GM19240 (cell line): Measurements from ENCODE around the gene ENDOV.

Experiments
- DNase-seq: peaks from one replicate; pipeline ENCODE4 v3.0.0; 2011; ENCODE audit warnings: low spot score; ENCODE audit not compliant: insufficient read length

ENDOV gene

GRCh38 chr17:80430446-80431245 lies 15.7 kb downstream of the ENDOV start:
- no peak for DNase-seq

DNA sequence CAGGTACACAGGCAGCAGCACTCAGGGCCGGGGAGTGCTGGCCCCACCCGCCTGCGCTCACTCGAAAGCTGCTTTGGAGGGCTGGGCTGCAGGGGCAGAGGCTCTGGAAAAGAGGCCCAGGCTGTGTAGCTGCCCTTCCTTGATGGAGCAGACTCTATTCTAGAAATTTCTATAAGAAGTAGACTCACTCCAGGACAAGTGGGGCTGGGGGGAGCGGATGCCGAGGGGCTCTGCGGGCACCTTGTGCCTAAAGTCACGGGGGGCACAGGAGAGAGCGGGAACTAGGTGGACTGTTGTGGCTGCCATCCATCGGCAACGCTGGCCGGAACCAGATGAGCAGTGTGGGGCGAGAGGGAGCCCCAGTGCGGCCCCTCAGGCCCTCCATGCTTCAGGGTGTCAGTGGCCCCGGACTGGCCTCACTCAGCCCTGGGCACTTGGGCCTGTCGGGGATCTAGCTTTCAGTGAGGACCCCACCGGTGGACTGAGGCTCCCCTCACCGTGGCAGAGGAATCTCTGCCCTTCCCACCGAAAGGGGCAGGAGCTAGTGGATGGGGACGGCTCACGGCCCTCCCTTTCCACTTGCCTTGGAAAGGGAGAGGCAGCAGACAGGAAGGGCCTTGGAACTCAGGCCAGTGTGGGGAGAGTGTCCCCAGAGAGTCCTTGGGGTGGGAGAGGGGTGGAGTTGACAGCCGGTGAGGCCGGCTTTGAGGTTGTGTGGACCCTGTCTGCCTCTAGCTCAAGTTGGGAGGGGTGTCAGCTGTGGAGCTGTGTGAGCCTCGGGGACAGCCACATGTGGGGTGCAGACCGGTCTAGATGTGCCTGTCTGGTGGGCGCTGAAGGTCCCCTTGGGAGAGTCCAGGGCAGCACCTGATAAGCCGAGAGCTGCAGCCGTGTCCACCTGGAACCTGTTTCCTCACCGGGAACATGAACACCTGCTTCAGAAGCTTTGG lies 16.6 kb downstream of the ENDOV start:
- DNase-seq: no peak

GRCh38 chr17:80432350-80432955 lies 17.5 kb downstream of the ENDOV start:
- DNase-seq: no peak

DNA sequence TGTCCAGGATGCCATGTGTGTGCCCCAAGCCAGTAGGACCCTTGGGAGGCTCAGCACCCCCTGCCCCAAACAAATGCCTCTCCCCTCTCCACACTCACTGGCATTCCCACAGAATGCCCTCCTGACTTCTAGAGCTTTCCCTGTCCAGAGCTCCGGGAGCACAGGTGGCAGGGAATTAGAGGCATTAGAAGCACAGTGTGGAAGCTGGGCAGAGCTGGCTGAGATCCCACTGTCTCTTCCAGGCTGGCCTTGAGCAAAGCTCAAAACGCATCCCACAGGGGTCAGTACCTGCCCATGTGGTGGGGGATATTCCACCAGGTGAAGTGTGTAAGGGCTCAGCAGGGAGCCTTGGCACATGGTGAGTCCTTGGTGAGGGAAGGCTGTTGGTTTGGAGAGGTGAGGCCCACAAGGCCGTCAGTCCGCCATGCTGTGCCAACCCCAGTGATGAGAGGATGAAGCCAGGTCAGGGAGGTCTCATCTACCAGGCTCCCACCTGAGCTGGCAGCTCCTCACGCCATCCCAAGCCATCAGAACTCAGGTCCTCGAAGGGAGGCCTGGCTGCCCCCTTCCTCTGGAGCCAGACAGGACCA lies 18.1 kb downstream of the ENDOV start:
- DNase-seq: no peak

GRCh38 chr17:80433916-80434666 lies 19.1 kb downstream of the ENDOV start:
- no peak for DNase-seq

- DNase-seq: no peak
Observed at GRCh38 chr17:80437532-80437931, 22.6 kb downstream of the ENDOV start.

- DNase-seq: no peak
Observed at GRCh38 chr17:80438806-80439205, 23.8 kb downstream of the ENDOV start.

DNA sequence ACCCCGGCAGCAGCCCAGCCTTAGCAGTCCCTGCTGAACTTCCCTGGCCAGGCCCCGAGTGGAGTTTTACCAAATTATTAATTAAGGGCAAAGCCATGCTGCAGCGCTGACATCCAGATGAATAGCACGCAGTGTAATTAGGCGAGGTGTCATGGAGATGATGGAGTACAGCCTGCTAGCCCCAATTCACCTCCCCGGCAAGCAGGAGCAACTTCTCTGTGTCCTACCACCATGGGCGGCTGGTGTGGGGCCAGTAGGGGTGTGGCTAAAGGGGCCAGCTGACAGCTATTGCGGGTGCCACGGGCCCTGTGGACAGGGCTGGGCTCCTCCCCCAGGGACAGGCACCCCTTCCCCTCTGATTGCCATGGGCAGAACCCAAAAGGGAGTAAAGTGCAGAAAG lies 24.5 kb downstream of the ENDOV start:
- DNase-seq: no peak

- peak; percentile 57 for DNase-seq
Observed at GRCh38 chr17:80441133-80441578, 26.2 kb downstream of the ENDOV start.

DNA sequence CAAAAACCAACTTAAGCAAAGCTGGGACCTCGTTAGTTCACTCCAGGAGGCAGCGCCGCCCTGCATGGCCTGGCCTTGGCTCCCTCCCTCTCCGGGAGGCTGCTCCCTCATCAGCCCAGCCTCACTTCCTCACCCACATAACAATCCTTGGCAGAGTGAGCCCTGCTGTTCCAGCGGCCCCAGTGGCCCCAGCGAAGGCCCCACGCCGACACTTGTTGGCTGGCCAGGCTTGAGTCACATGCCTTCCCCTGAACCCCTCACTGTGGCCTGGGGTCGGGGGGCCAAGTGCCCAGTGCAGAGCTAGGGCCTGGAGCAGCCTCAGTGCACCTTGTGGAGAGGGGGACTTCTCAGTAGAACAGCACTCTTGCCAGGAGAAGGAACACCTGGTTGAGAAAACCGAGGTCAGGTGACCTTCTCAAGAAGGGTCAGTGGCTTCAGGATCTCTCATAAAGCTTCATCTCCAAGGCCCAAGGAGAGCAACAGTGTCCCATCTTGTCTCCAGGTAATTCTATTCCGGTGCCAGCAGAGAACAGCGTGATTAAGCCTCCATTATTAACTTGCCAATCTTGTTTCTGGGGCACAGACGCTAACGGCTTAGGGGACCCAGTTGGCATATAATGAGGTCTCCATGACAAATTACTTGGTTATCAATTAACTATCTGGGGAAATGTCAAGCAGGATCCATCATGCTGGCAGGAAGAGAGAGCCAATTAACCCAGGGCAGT lies 26.8 kb downstream of the ENDOV start:
- no peak for DNase-seq

DNA sequence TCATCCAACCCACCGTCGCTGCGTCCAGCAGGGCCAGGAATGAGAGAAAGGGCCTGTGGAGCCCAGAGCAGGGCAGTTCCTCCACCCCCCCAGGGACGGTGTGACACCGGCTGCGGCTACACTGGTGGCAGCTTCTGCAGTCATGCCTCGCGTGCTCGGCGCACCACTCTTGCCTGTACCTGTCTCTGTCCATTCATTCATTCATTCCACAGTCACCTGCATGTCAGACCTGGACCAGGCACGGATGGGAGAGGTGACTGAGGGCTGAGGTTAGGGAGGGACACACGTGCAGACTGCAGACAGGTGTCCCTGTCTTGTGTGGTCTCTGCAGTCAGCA lies 27.3 kb downstream of the ENDOV start:
- no peak for DNase-seq

GRCh38 chr17:80442764-80443163 lies 27.8 kb downstream of the ENDOV start:
- DNase-seq: no peak

DNA sequence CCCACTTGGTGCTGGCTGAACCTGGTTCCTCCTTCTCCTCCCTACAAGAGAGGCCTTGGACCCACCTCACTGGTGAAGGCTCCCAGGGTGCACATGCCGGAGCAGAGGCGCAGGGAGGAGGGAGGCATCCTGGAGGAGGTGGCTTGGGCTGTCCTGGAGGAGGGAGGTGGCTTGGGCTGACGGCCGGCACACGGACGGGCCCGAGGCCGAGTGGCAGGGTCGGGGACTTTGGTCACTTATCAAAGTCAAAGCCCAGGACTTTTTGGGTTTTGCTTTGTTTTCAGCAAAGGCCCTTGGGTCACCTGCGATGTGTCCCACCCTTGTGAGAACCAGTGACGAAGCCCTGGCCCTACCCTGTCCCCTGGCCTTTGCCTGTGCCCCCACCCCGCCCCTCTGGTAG lies 28.5 kb downstream of the ENDOV start:
- no peak for DNase-seq

DNA sequence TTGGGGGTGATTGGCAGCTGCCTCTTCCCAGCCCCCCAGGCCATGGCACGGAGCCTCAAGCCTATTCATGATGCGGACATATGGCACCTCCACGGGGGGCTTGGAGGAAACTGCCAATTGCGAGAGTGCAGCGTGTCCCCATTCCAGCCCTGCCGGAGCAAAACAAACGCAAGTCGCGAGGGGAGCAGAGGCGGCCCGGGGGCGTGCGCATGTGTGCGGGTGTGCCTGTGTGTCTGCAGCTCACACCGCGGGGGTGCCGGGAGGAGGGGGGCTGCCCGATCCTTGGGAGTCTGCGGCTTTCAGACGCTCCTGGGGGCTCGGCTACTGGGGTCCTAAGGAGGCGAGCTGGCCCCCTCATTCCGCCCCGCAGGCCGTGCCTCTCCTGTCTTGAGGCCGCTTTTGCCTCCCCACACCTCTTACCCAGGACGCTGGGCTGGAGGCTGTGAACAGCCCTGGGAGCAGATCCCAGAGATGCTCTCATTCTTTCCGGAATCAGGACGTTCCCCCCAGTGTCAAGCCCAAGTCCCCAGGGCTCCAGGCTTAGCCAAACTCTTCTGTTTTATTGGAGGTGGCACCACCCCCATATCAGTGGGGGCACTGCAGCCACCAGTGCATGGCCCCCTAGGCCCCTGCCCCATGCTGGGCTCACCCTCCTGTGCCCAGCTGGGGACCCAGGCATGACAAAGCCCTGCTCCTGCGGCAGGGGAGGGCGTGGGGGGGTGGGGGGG lies 29.1 kb downstream of the ENDOV start:
- DNase-seq: no peak

- DNase-seq: no peak
Observed at GRCh38 chr17:80444644-80444979, 29.6 kb downstream of the ENDOV start.

DNA sequence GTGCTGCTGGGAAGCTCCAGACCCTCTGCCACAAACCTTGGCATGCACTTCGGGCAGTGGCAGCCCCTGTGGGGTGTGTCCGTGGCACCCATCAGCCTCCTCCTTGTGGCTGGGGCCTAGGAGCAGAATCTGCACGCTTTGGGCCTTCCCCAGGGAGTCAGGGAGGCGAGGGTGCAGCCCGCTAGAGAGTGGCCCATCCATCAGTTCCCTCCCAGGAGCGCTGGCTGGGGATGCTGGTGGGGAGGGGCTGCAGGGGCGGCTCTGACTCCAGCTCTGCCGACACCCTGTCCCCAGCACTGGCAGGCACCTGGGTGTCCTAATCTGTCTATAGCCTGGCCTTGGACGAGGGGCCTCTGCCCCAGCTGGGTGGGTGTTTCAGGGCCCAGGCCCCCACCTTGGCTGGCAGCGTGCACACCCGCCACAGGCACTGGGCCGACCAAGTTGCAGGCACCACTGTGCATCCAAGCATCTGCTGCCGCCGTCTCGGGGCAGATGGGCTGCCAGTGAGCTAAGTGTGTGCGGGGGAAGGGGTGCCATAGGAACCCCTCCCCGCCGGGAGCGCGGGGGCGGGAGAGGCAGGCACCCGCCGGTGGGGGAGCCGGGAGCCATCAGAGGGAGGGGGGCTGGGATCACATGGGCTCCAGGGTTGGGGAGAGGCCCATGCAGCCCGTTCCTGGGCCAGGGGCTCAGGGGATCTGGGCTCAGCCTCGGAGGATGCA lies 30.2 kb downstream of the ENDOV start:
- DNase-seq: no peak

DNA sequence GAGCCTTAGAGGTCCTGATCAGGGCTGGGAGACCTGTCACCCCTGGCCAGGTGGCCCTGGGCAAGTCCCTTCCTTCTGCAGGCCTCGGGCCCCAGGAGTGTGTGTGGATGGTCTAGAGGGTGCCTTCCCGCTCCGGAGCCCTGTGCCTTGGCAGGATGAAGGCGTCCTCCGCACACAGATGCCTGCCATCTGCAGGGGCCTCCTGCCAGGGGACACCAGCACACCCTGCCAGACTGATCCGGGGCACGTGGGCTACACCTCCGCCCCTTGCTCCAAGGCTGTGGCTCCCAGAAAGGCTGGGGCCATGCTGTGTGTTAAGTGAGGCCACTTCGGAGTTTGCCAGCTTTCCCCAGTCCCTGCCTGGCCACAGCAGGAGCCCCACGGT lies 30.8 kb downstream of the ENDOV start:
- DNase-seq: no peak

DNA sequence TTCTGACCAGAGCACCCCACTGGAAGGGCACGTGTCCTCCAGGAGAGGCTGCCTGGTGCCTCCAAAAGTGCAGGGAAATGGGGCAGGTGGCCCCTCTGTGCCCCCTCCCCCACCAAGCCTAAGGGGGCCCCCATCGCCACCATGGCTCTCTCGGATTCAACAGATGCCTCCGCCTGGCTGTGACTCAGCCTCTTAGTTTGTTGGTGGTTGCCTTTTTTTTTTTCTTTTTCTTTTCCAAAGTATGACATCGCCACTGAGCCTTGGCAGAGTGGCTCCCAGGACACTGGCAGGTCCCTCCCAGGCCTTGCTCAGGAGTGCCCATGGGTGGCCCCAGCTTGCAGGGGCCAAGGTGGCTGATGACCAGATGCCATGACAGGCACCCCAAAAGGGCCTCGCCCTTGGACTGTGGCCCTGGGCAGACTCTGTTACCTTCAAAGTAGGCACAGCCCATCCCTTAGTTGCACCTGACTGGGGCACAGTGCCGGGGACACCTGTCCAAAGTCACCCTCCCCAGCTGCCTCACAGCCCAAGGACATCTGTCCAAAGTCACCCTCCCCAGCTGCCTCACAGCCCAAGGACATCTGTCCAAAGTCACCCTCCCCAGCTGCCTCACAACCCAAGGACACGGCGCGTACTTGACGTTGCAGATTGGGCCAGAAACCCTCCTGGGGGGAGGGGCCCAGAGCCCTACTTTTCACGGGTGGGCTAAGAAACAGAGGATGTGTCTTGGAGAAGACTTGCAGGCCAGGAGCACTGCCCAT lies 31.9 kb downstream of the ENDOV start:
- no peak for DNase-seq
